HFF-Myc (cell line): ENCODE measurements around the gene ECSIT.
"Not testable (repeated sequence)": the region's sequence is repeated elsewhere in the genome, so short reads cannot be mapped to it uniquely, and the experiment has no call there.

Experiments used
- DNase-seq: peaks from one replicate; pipeline ENCODE4 v3.0.0-alpha.2; 2011; ENCODE audit warnings: low read depth; ENCODE audit errors: extremely low read depth
- H3K4me3 ChIP-seq: replicated peaks from 2 replicates; pipeline ENCODE4 v1.5.1; 2011; ENCODE audit warnings: low read depth, mild to moderate bottlenecking, control low read depth, low read length
- CTCF ChIP-seq: IDR thresholded peaks from 2 replicates; pipeline ENCODE4 v1.5.1; 2012; ENCODE audit warnings: mild to moderate bottlenecking, low read depth, low read length, control low read depth; ENCODE audit errors: missing control alignments

Gene ECSIT

DNA sequence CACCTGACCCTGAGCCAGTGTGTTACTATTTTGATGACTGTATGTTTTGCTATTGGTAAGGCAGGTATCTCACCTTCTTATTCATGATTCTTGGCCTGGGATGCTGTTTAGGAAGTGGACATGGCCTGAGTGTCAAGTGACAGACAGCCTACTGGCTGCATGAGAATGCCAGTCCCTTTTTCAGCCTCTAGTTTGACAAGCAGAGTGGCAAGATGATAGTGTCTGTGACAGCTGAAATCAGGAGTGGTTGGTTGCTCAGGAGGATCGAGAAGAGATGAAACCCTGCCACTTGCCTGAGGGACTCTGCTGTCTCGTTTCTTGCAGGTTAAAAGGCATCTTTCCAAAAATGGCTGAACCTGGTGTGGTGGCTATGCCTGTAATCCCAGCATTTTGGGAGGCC, 37.2 kb upstream of the ECSIT start:
- no peak for TF ChIP-seq CTCF
- DNase-seq, result no peak
- no peak overlapping the region for H3K4me3 ChIP-seq

DNA sequence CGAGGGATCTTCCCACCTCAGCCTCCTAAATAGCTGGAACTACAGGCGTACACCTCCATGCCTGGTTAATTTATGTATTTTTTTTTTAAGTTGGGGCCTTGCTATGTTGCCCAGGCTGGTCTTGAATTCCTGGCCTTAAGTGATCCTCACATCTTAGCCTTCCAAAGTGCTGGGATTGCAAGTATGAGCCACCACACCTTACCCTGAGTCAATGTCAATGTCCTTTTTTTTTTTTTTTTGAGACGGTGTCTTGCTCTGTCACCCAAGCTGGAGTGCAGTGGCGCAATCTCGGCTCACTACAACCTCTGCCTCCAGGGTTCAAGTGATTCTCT, 36.7 kb upstream of the ECSIT start:
- DNase-seq, H3K4me3 ChIP-seq: not testable (repeated sequence)

DNA sequence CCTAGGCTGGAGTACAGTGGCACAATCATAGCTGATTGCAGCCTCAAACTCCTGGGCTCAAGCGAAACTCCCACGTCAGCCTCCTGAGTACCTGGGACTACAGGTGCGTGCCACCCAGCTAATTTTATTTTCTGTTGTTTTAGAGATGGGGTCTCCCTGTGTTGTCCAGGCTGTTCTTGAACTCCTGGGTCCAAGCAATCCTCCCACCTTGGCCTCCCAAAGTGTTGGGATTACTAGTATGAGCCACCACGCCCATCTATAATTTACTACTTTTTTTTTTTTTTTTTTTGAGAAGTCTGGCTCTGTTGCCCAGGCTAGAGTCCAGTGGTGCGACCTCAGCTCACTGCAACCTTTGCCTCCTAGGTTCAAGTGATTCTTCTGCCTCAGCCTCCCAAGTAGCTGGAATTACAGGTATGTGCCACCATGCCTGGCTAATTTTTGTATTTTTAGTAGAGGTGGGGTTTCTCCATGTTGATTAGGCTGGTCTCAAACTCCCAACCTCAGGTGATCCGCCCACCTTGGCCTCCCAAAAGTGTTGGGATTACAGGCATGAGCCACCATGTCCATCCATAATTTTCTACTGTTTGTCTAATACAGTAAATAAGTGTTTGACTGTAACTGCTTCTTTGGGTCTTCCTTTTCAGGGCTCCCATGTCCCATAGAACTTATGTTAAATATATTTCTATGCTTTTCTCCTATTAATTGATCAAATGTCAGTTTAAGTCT, 35.3 kb upstream of the ECSIT start:
- DNase-seq, H3K4me3 ChIP-seq: not testable (repeated sequence)

DNA sequence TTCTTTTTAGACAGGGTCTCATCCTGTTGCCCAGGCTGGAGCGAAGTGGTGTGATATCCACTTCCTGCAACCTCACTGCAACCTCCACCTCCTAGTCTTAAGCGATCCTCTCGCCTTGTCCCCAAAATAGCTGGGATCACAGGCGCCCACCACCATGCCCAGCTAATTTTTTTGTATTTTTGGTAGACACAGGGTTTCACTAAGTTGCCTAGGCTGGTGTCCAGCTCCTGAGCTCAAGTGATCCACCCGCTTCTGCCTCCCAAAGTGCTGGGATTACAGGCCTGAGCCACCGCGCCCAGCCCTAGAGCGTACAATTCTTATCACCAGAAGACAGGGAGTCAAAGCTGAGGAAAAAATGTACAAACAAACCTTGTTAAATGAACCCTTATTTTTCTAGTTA, 34.6 kb upstream of the ECSIT start:
- DNase-seq, result no peak
- TF ChIP-seq CTCF, result no peak

DNA sequence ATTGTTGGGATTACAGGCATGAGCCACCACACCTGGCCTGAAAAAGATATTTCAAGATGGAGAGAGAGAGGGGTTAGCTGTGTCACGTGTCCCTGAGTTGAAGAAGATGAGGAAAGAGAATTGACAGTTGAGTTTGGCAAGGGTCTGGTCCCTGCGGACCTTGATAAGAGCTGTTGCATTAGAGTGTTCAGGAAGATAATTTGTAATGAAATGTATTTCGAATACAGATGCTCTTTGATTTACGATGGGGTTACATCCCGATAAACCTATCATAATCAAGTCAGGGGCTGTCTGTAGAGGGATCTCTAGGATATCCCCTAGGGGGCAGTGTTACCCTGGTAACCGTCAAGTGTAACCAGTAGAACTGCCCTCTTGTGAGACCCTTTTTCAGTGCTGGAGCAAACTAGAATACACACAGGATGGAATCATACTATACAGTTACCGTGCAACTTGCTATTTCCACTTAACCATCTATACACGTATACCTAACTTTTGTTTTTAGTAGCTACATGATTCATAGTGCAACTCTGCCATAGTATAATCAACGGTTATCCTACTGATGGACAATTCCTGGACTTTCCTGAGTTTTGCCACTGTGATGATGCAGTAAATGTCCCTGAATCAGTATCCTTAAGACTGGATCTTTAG, 31.6 kb upstream of the ECSIT start:
- DNase-seq, result peak; percentile 61
- H3K4me3 ChIP-seq, result peak overlapping the region; percentile 99
- TF ChIP-seq CTCF, result peak; percentile 75

More for the DNA sequence above, 34.6 kb upstream of the ECSIT start:
- no peak overlapping the region for H3K4me3 ChIP-seq

GRCh38 chr19:11558881-11559828, 30.2 kb upstream of the ECSIT start, which contains the start of gene ELOF1:
TSS of gene ELOF1 (minus strand) at chr19:11559230. CDS start at chr19:11554347, 4,883 bp downstream.
- TF ChIP-seq CTCF, result no peak
- H3K4me3 ChIP-seq, result peak within 1 kb of the TSS; percentile 99
- peak; percentile 96 for DNase-seq

- TF ChIP-seq CTCF, result no peak
- DNase-seq, result no peak
- peak overlapping the region; percentile 23 for H3K4me3 ChIP-seq
These were observed 27.9 kb upstream of the ECSIT start for GRCh38 chr19:11556634-11557420.
